Thyroid gland (tissue), 4 donors: Measurements from ENCODE around the gene MAP1LC3B2. TPM values are rescaled to one million over a fixed set of nuclear protein-coding genes. Genes with fewer than 3 reads are reported as not detected.

Experiments
- DNase-seq, 2 donors: peaks; one replicate each; pipeline ENCODE4 v3.0.0-alpha.2; 2019
- H3K27ac ChIP-seq, 3 donors: fragments of 200-600 bp; sonication (generic); 1 replicate in 2 of 3; 2 replicates in 1 of 3; pipeline ENCODE4 v1.5.1; 2016 to 2019; ENCODE audit warnings: mild to moderate bottlenecking in 1 of 3, moderate library complexity in 1 of 3
- H3K27me3 ChIP-seq: fragments of 200-600 bp; sonication (generic); one replicate; pipeline ENCODE4 v1.5.1; 2019
- H3K36me3 ChIP-seq, 2 donors: fragments of 200-600 bp; sonication (generic); one replicate each; pipeline ENCODE4 v1.5.1; 2016 to 2019
- H3K4me1 ChIP-seq, 2 donors: fragments of 200-600 bp; sonication (generic); one replicate each; pipeline ENCODE4 v1.5.1; 2017 to 2019
- H3K4me3 ChIP-seq, 3 donors: fragments of 200-600 bp; sonication (generic); replicated peaks in 1 of 3; 1 replicate in 2 of 3; 2 replicates in 1 of 3; pipeline ENCODE4 v1.5.1; 2016; ENCODE audit warnings: mild to moderate bottlenecking in 1 of 3
- H3K9me3 ChIP-seq: fragments of 200-600 bp; sonication (generic); one replicate; pipeline ENCODE4 v1.5.1; 2017
- POLR2A ChIP-seq, 2 donors: fragments of 450-650 bp; IDR thresholded peaks; one replicate each; pipeline ENCODE4 v1.6.1; 2017; ENCODE audit warnings: antibody characterized with exemption in 2 of 2, mild to moderate bottlenecking in 2 of 2, moderate library complexity in 1 of 2
- WGBS, 2 donors: methylation state at CpG; one replicate each; pipeline ENCODE4 v1.1.5; 2017; 5-methylcytosine and 5-hydroxymethylcytosine counted together
- intact Hi-C: fragments of 100-400 bp; cut with DNase I; formaldehyde crosslinking; loops from one replicate; pipeline ENCODE4 v1.15.1; 2023
- total RNA-seq, 4 donors: library from RNA; depleted of rRNA; stranded (reverse); fragments of >200 nt; gene quantifications; one replicate each; pipeline ENCODE4 v1.2.3, GENCODE V29; 2016
- TF ChIP-seq, protein P1 (sequence below), 6 experiments: fragments of 200-600 bp in 3 of 6; fragments of 450-650 bp in 3 of 6; sonication (generic) in 3 of 6; IDR thresholded peaks; one replicate each; pipeline ENCODE4 v1.5.1; 2016 to 2019; ENCODE audit warnings: antibody characterized with exemption in 6 of 6, mild to moderate bottlenecking in 2 of 6, inconsistent platforms in 1 of 6, moderate library complexity in 1 of 6

The MAP1LC3B2 gene
- total RNA-seq, 4 donors from 2014 or later = 1.6 TPM; not detected in 3

DNA sequence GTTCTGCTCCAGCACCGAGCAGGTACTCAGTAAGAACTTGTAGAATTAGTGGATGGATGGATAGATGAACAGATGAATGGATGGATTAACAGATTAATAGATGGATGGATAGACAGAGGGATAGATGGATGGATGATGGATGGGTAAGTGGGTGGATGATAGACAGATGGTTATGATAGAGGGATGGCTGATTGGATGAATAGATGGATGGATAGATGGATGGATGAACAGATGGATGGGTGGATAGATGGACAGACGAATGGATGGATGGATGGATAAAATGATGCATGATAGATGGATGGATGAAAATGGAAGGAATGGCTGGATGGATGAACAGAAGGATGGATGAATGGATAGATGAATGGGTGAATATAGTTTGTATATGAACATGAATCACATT lies 8.0 kb upstream of the MAP1LC3B2 start:
- Histone ChIP-seq H3K4me3 (no peak overlapping the region), H3K27ac (no peak overlapping the region), H3K9me3 (no peaks in the 10 kb centered on the region), H3K36me3 (no peaks in the 10 kb centered on the region), H3K27me3 (no peaks in the 10 kb centered on the region), H3K4me1 (no peaks in the 10 kb centered on the region)
- WGBS, 2 donors = 92 to 95% methylated on average over 2 of the region's 2 CpGs
- intact Hi-C loops = no loop called here
- TF ChIP-seq POLR2A (IDR thresholded peaks at IDR 0.05) = no peak
- no peak for DNase-seq

DNA sequence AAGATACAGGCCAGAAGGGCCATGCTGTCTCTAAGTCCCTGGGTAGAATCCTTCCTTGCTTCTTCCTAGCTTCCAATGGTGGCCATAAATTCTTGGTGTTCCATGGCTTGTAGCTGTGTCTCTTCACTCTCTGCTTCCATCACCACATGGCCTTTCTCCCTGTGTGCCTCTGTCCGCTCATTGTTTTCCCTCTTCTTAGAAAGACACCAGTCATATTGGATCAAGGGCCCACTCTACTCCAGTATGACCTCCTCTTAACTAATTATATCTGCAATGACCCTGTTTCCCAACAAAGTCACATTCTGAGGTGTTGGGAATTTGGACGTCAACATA lies 7.6 kb upstream of the MAP1LC3B2 start:
- intact Hi-C loops = no loop called here

DNA sequence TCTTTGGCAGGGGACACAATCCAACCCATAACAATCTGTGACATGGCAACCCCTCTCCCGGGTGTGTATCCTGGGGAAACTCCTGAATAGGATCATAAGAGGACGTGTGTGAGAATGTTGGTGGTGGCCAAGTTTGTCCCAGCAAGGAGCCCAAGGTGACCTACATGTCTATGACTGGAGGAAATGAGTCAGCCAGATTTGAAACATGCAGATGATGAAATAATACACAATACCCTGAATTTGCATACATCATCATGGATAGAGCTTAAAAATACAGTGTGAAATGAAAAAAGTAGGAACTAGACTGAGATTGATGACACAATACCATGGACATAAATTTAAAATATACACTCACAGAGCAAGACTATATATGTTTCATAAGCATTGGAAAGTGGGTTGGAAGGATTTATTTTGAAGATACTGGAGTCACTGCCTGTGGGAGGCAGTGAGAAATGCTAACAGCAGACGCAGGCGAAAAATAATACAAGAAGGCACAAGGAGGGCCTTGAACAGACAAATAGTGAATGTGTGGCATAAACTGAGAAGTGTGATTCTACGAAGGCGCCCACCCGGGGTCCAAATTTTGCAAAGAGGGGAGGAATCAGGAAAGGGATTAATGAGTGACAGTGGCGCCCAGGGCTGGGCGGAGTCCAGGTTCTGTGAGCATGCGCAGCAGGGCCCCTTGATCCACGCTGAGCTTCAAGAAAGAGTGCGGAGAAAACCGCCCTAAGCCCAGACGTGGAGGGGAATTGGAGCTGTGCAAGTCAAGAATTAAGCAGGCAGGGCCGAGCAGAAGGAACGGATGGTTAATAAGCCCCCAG lies 7.0 kb upstream of the MAP1LC3B2 start:
- Histone ChIP-seq H3K27me3 (no peaks in the 10 kb centered on the region), H3K36me3 (no peaks in the 10 kb centered on the region), H3K27ac (no peak overlapping the region), H3K9me3 (no peaks in the 10 kb centered on the region), H3K4me1 (no peaks in the 10 kb centered on the region), H3K4me3 (no peak overlapping the region)
- WGBS, 2 donors = 89 to 91% methylated on average over 16 of the region's 16 CpGs
- TF ChIP-seq, protein P1, sequence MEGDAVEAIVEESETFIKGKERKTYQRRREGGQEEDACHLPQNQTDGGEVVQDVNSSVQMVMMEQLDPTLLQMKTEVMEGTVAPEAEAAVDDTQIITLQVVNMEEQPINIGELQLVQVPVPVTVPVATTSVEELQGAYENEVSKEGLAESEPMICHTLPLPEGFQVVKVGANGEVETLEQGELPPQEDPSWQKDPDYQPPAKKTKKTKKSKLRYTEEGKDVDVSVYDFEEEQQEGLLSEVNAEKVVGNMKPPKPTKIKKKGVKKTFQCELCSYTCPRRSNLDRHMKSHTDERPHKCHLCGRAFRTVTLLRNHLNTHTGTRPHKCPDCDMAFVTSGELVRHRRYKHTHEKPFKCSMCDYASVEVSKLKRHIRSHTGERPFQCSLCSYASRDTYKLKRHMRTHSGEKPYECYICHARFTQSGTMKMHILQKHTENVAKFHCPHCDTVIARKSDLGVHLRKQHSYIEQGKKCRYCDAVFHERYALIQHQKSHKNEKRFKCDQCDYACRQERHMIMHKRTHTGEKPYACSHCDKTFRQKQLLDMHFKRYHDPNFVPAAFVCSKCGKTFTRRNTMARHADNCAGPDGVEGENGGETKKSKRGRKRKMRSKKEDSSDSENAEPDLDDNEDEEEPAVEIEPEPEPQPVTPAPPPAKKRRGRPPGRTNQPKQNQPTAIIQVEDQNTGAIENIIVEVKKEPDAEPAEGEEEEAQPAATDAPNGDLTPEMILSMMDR (IDR thresholded peaks at IDR 0.05) = no peak
- no peak for TF ChIP-seq POLR2A (IDR thresholded peaks at IDR 0.05)
- no peak for DNase-seq
- intact Hi-C loops = no loop called here

More for the DNA sequence above, 7.6 kb upstream of the MAP1LC3B2 start:
- Histone ChIP-seq H3K27me3 (no peaks in the 10 kb centered on the region), H3K4me1 (no peaks in the 10 kb centered on the region), H3K27ac (no peak overlapping the region), H3K9me3 (no peaks in the 10 kb centered on the region), H3K4me3 (no peak overlapping the region), H3K36me3 (no peaks in the 10 kb centered on the region)
- 90 to 93% methylated on average over 2 of the region's 2 CpGs for WGBS, 2 donors
- TF ChIP-seq, protein P1 (IDR thresholded peaks at IDR 0.05) = no peak
- TF ChIP-seq POLR2A (IDR thresholded peaks at IDR 0.05) = no peak
- DNase-seq = no peak

DNA sequence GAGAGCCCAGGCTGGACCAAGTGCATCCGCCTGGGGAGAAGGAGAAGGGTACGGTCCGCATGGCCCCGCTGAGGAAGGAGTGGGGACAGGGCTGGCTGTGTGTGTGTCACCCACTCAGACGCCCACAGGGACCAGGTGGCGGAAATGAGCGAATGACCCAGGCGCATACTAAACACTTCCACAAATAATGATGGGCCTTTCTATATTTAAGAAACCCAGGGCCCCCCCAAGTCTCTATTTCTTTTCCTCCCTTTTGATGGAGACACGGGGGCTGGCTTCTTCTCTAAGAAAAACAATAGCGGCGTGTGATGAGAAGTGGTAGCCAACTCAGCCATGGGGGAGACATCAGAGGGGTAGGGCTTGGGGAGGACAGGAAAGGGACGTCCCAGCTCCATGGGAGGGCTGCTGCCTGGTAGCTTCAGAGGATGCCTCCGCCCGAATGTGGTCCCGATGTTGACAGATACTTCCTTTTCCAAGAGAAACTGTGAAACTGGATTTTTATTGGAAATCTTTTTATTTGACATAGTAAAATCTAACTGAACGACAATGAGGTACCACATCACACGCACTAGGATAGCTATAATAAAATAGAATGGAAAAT lies 6.3 kb upstream of the MAP1LC3B2 start:
- no peak for DNase-seq
- 86 to 89% methylated on average over 17 of the region's 17 CpGs for WGBS, 2 donors
- intact Hi-C loops = no loop called here
- no peaks in the 10 kb centered on the region for H3K27me3 ChIP-seq
- TF ChIP-seq POLR2A (IDR thresholded peaks at IDR 0.05) = no peak
- TF ChIP-seq, protein P1 (IDR thresholded peaks at IDR 0.05) = no peak
- H3K9me3 ChIP-seq = no peaks in the 10 kb centered on the region
- H3K4me1 ChIP-seq = no peaks in the 10 kb centered on the region
- no peaks in the 10 kb centered on the region for H3K36me3 ChIP-seq
- no peak overlapping the region for H3K4me3 ChIP-seq
- H3K27ac ChIP-seq = no peak overlapping the region

DNA sequence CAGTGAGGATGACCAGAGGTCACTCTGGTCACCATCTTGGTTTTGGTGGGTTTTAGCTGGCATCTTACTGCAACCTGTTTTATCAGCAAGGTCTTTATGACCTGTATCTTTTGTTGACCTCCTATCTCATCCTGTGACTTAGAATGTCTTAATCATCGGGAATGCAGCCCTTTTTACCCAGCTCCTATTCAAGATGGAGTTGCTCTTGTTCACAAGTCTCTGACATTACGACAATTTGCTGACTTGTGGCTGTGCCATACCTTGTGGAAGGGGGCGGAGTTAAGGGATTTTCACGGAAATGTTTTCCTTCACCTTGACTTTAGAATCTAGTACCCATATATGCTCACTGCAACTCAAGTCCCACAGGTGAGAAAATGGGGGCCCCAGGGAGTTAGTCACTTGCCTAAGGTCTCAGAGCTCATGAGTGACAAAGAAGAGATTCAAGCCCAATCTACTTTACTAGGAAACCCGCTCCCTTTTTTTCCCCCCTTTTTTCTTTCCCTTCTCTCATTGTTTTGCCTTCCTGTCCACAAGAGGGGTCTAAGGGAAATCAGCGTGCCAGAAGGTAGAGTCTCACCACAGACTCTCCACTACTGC lies 2.7 kb upstream of the MAP1LC3B2 start:
- Histone ChIP-seq H3K27ac (no peak overlapping the region), H3K27me3 (no peaks in the 10 kb centered on the region), H3K9me3 (no peaks in the 10 kb centered on the region), H3K4me3 (no peak overlapping the region), H3K36me3 (no peaks in the 10 kb centered on the region), H3K4me1 (peaks cover 8 to 9% of the 10 kb centered on the region in 2 donors)
- no peak for DNase-seq
- intact Hi-C loops = no loop called here
- TF ChIP-seq POLR2A (IDR thresholded peaks at IDR 0.05) = no peak
- TF ChIP-seq, protein P1 (IDR thresholded peaks at IDR 0.05) = no peak
- 94% methylated on average over 6 of the region's 6 CpGs for WGBS, 2 donors
